Measurements from ENCODE around the gene RNF151.
"Not testable (repeated sequence)": the region's sequence is repeated elsewhere in the genome, so short reads cannot be mapped to it uniquely, and the experiment has no call there.

RNF151 gene

DNA sequence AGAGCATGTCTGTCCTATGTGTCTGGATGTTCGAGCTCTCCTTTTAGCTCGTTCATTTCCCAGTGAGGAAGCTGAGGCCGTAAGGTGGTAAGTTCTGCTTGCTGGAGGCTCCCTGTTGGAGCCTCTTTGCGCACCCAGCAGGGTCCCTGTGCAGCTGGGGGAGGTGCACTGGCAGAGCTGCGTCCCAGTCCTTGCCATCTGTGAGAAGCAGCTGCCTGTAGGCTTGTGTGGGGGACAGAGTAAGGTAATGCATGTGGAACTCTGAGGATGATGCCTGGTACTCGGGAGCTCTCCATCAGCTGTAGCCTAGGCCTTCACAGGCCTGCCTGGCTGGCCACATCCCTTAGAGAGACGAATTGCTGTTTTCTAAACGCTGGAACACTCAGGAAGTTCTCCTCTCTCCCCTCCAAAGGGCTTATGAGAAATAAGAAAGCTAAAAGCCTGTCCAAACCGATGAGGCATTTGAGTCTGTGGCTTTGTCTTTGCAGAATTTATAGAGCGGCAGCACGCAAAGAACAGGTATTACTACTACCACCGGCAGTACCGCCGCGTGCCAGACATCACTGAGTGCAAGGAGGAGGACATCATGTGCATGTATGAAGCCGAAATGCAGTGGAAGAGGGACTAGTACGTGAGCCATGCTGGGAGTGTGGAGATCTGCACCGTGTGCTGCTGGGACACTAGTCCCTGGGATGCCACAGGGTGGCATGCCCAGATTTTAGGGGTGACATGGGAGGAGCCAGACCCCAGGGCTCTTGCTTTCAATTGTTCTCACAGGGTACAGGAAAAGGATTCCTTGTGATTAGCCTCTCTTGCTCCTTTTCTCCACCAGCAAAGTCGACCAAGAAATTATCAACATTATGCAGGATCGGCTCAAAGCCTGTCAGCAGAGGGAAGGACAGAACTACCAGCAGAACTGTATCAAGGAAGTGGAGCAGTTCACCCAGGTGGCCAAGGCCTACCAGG is 5.7 kb upstream of the RNF151 start:
- Mint-ChIP-seq H3K36me3 (ENCODE audit: low read depth) (peaks cover 25% of the 10 kb centered on the region), H3K27me3 (ENCODE audit: low read depth, poor library complexity) (peaks cover 4% of the 10 kb centered on the region), H3K4me3 (peak overlapping the region; percentile 93), H3K9me3 (peaks cover 4% of the 10 kb centered on the region), H3K27ac (peak overlapping the region; percentile 66), H3K4me1 (peaks cover 49% of the 10 kb centered on the region)
- no peak for DNase-seq
- TF ChIP-seq, protein P1, sequence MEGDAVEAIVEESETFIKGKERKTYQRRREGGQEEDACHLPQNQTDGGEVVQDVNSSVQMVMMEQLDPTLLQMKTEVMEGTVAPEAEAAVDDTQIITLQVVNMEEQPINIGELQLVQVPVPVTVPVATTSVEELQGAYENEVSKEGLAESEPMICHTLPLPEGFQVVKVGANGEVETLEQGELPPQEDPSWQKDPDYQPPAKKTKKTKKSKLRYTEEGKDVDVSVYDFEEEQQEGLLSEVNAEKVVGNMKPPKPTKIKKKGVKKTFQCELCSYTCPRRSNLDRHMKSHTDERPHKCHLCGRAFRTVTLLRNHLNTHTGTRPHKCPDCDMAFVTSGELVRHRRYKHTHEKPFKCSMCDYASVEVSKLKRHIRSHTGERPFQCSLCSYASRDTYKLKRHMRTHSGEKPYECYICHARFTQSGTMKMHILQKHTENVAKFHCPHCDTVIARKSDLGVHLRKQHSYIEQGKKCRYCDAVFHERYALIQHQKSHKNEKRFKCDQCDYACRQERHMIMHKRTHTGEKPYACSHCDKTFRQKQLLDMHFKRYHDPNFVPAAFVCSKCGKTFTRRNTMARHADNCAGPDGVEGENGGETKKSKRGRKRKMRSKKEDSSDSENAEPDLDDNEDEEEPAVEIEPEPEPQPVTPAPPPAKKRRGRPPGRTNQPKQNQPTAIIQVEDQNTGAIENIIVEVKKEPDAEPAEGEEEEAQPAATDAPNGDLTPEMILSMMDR (IDR thresholded peaks at IDR 0.05): no peak

- Mint-ChIP-seq H3K4me1 (peaks cover 49% of the 10 kb centered on the region), H3K27ac (no peak overlapping the region), H3K36me3 (ENCODE audit: low read depth) (peaks cover 25% of the 10 kb centered on the region), H3K4me3 (peak overlapping the region; percentile 97), H3K9me3 (peaks cover 4% of the 10 kb centered on the region), H3K27me3 (ENCODE audit: low read depth, poor library complexity) (peaks cover 3% of the 10 kb centered on the region)
- TF ChIP-seq, protein P1 (IDR thresholded peaks at IDR 0.05): no peak
- no peak for DNase-seq
Measured at GRCh38 chr16:1961651-1962067, 5.0 kb upstream of the RNF151 start.

DNA sequence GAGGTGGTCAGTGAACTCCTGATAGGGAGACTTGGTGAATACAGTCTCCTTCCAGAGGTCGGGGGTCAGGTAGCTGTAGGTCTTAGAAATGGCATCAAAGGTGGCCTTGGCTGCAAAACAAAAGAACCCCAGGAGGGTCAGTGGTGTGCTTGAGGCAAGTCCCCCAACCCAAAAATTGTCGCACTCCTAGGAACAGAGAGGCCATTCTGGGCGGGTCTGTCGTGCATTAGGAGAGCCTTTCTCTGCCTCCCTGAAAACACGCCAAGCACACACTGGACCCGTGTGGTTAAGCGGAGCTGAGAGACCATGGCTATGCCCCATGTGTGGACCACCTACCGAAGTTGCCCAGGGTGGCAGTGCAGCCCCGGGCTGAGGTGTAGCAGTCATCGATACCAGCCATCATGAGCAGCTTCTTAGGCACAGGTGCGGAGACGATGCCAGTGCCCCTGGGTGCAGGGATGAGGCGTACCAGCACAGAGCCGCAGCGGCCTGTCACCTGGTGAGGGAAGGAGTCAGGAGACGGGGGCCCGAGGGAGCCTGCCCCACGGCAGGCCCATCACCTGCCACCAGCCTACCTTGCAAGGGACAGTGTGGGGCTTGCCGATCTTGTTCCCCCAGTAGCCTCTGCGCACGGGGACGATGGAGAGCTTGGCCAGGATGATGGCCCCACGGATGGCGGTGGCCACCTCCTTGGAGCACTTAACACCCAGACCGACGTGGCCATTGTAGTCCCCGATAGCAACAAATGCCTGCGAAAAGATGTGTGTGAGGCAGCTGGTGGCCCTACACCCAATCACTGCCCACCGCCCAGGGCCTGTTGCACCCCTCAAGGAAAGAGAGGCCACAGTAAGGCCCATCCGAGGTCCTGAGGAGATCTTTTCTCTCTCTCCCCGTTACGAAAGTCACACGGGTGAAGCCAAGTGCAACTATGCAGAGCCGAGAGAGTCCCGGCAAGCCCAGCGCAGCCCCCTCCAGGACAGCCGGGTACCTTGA is 4.2 kb upstream of the RNF151 start:
- not testable (repeated sequence) for H3K27me3 Mint-ChIP-seq (ENCODE audit: low read depth, poor library complexity); H3K9me3 Mint-ChIP-seq; DNase-seq
- Mint-ChIP-seq H3K4me1 (peaks cover 49% of the 10 kb centered on the region), H3K27ac (peak overlapping the region; percentile 95), H3K36me3 (ENCODE audit: low read depth) (peaks cover 25% of the 10 kb centered on the region), H3K4me3 (peak overlapping the region; percentile 97)

- peaks cover 5% of the 10 kb centered on the region for H3K27me3 Mint-ChIP-seq (ENCODE audit: low read depth, poor library complexity)
- peak overlapping the region; percentile 97 for H3K4me3 Mint-ChIP-seq
- H3K36me3 Mint-ChIP-seq (ENCODE audit: low read depth): peaks cover 25% of the 10 kb centered on the region
- DNase-seq: no peak
- H3K27ac Mint-ChIP-seq: peak overlapping the region; percentile 95
- TF ChIP-seq, protein P1 (IDR thresholded peaks at IDR 0.05): no peak
- no peaks in the 10 kb centered on the region for H3K9me3 Mint-ChIP-seq
- H3K4me1 Mint-ChIP-seq: peaks cover 49% of the 10 kb centered on the region
Measured at GRCh38 chr16:1963806-1964505, 2.7 kb upstream of the RNF151 start.

DNA sequence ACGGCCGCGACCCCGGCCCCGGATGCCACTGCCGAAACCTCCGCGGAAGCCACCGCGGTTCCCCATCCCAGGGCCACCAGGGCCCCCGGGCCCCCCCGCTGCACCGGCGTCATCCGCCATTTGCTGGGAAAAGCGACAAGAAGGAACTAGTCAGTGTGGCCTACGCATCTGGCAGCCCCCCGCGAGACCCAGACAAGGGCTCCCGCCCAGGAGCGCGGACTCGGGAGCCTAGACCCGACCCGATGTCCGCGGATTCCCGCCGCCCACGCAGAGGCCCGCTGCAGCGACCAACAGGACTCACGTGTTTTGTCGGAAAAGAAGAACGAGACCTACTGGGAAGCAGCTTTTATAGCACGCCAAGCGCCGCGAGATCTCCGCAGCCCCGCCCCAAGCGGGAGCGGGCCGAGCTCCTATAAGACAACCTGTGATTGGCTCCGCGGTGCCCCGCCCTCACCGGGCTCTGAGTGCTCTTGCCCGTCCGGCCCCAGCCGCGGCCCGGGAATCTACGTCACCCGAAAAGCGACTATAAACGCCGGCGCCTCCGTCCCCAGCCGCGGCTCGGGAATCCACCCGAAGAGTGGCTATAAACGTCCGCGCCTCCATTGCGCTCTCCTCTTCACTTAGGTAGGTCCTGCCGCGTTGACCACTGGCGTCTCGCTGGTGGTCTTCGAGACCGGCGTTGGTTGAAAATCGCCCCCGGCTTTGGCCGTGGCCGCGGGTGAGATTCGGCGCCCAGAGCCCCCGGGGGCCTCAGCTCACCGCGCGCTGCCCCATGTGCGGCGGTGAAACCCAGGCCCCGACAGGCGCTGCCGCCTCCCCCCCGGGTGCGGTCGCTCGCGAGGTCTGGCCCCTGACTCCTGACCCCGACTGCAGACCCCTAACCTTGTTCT is 1.9 kb upstream of the RNF151 start, which contains the start of gene RPS2:
Gene RPS2, minus strand, starts transcription at position 321 of the 890 bp plus-strand sequence. Its CDS starts 201 bp downstream, at position 120.
- H3K4me3 Mint-ChIP-seq: peak within 1 kb of the TSS; percentile 97
- H3K9me3 Mint-ChIP-seq: no peaks in the 10 kb centered on the region

More for the DNA sequence above, 1.9 kb upstream of the RNF151 start, which contains the start of gene RPS2:
- peak; percentile 99 for DNase-seq
- H3K4me1 Mint-ChIP-seq: peaks cover 49% of the 10 kb centered on the region
- peaks cover 5% of the 10 kb centered on the region for H3K27me3 Mint-ChIP-seq (ENCODE audit: low read depth, poor library complexity)
- H3K27ac Mint-ChIP-seq: peak within 1 kb of the TSS; percentile 99
- TF ChIP-seq, protein P1 (IDR thresholded peaks at IDR 0.05): no peak
- peaks cover 25% of the 10 kb centered on the region for H3K36me3 Mint-ChIP-seq (ENCODE audit: low read depth)
